HG02973 (cell line): ENCODE results near the gene LYST.

Source experiments
- ATAC-seq: cut with Tn5 transposase; IDR thresholded peaks from one replicate; pipeline ENCODE4 v1.9.1; 2021; ENCODE audit warnings: moderate library complexity; ENCODE audit not compliant: unreplicated experiment

Gene LYST

DNA sequence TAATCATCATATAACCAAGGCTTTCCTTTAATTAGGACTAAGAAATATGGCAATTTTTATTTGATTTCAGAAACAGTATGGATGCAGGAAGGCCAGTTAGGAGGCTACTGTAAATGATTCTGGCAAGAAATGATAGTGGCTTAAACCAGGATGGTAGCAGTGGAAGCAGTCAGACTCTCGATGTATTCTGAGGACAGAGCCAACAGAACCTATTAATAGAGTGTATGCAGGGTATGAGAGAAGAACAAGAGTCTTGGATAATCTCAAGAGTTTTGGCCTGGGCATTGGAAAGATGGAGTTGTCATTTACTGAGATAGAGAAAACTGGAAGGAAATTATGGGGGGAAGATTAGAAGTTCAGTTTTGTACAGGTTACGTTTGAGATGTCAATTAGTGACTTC, 143.8 kb downstream of the LYST start:
- ATAC-seq, result no peak

DNA sequence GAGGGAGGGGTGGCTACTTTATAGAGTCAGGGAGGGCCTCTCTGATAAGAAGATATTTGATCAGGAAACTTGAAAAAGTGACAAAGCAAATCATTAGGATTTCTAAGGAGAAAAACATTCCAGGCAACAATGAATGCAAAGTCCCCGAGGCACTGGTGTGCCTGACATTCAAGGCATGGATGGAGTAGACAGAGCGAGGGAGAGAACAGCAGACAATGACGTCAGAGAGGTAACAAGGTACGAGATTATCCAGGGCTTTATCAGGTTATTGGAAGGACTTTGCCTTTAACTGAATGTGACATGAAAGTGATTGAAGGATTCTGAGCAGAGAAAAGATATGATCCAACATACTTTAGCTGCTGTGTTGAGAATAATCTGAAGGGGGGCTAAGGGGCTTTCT, 144.7 kb downstream of the LYST start:
- no peak for ATAC-seq

DNA sequence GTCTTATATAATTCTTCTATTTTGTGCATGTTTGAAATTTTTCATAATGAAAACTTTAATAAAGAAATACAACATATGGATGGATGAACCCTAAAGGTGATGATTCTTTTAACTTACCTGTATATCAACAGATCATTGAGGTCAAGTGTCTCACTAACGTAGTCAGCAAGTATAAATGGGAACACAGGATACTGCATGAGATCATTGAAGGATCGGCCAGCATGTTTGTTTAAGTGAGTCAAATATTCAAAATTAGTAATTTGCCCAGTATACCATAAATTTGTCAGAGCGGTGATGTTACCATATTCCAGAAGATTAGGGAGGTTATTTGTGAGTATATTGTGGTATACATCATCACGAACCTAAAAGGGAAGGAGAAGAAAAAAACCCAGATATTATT, 146.2 kb downstream of the LYST start:
- ATAC-seq, result no peak

GRCh38 chr1:235714205-235714897, 152.4 kb downstream of the LYST start:
- ATAC-seq, result no peak

DNA sequence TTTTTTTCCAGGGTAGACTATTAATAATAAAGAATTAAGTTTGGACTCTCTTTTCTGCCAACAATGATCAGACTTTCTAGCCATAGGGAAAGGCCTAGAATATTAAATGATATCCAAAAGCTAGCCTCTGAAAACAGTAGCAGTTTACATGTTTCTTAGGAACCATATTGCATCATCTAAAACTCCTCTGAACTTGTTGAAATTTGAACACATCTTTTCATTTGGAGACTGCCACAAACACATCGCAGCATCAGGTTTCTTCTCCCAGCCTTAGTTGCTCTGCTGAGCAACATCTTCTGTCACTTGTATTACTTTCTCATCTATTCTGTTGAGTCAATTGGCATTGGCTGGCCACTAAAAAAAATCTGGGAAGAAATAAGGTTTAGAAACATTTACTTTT, 153.9 kb downstream of the LYST start:
- no peak for ATAC-seq

DNA sequence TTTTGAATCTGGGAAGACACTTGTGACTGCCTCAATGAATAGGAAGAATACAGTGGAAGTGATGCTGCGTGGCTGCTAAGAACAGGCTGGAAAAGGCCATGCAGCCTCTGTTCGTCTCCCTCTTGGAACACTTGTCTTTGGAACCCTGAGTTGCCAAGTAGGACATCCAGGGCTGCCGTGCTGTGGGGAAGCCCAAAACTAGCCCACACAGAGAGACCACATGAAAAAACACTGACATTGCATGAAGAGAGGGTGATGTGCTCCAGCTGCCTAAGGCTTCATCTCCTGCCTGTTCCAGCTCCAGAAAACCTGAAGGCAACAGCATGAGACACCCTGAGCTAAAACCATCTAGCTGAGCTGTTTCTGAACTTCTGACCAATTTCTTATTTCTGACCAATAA, 156.0 kb downstream of the LYST start:
- no peak for ATAC-seq

DNA sequence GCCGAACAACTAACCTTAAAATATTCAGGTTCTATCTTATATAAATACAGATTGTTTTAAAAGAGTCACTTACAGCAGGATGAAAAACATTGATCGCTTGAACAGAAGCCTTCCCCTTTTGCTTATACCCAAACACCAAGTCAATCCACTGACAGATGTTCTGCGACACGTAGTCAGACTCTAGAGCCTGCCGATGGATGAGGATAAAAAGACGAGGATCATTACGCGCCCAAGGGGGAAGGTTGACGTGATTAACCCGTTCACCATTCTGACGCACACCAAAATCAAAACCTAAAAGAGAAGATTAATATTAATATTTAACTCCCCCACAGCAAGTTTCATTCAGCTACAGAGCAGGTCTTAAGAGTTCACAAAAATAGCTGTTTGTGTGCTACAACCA, 157.7 kb downstream of the LYST start:
- no peak for ATAC-seq

DNA sequence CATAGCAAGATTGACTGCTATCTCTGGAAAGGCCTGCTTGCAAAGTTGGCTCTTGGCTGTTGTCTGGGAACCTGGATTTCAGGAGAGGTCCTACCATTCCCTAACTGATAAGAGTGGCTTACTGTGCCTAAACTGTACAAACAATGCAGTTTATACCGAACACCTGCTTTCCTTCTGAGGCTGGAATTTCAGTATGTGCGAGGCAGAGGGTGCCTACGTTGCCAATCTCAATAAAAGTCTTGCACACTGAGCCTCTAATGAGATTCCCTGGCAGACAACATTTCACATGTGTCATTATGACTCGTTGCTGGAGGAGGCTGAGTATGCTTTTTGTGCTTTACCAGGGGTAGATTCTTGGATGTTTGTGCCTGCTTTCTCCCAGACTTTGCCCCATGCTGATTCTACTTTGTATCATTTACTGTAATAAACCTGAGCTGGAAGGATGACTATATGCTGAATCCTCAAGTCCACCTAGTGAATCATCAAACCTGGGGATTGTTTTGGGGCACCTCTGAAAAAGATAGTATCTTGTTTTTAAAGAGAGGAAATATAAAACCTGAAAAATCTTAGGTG, 158.2 kb downstream of the LYST start:
- ATAC-seq, result no peak

GRCh38 chr1:235703506-235703905, 163.2 kb downstream of the LYST start:
- ATAC-seq, result no peak

GRCh38 chr1:235702412-235702811, 164.3 kb downstream of the LYST start:
- ATAC-seq, result no peak

- ATAC-seq, result no peak
Observed at GRCh38 chr1:235697508-235697907, 169.2 kb downstream of the LYST start.

DNA sequence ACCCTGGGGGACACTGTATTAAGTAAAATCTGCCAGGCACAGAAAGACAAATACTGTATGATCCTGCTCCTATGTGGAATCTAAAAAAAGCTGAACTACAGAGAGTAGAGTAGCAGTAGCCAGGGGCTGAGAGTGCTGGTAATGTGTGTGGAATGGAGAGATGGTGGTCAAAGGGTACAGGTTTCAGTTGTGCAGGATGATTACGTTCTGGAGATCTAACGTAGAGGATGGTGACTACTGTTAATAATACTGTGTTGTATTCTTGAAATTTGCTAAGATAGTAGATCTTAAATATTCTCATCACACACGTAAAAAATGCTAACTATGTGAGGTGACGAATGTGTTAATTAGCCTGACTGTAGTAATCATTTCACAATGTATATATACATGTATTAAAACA, 177.3 kb downstream of the LYST start:
- ATAC-seq, result no peak

- no peak for ATAC-seq
Observed at GRCh38 chr1:235688096-235688495, 178.6 kb downstream of the LYST start.

- ATAC-seq, result no peak
Observed at GRCh38 chr1:235683653-235684052, 183.1 kb downstream of the LYST start.

- no peak for ATAC-seq
Observed at GRCh38 chr1:235682216-235682615, 184.5 kb downstream of the LYST start.

DNA sequence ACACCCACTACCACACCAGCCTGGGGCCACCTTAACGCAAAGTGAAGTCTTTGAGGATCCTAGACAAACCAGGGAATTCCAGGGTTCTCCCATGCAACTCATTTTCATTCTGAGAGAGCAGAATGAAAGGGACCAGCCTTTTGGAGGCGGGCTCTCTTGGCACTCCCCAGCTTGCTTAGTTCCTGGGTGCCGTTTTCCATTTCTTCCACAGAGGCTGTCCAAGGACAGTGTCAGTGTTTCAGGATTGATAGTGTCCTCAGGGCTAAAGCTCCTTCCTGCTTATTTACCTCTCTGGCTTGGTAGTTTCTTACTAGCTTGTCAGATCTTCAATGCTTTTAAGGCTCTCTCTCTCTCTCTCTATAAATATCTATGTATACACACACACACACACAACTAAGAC, 187.1 kb downstream of the LYST start:
- ATAC-seq, result no peak

GRCh38 chr1:235679005-235679404, 187.7 kb downstream of the LYST start:
- ATAC-seq, result no peak

- ATAC-seq, result no peak
Observed at GRCh38 chr1:235675152-235675890, 191.4 kb downstream of the LYST start.

DNA sequence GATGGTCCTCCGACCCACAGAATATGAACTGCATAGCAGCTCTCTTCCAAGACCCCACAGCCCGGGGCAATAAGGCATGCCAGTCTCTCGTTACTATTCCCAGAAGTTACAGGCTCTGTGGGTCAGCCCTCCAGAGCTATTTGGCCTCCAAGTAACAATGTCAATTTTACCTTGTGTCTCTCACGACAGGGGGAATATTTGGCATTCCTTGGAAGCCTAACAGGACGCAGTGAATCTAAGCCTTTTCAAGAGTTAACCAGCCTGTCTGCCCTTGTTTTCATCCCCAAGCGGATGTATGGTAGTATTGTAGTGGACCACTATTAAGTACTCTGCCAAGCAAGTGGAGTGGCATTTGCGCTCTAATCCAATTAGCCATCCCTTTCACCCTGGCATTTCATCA, 192.7 kb downstream of the LYST start:
- ATAC-seq, result no peak

- no peak for ATAC-seq
Observed at GRCh38 chr1:235671992-235672391, 194.7 kb downstream of the LYST start.

DNA sequence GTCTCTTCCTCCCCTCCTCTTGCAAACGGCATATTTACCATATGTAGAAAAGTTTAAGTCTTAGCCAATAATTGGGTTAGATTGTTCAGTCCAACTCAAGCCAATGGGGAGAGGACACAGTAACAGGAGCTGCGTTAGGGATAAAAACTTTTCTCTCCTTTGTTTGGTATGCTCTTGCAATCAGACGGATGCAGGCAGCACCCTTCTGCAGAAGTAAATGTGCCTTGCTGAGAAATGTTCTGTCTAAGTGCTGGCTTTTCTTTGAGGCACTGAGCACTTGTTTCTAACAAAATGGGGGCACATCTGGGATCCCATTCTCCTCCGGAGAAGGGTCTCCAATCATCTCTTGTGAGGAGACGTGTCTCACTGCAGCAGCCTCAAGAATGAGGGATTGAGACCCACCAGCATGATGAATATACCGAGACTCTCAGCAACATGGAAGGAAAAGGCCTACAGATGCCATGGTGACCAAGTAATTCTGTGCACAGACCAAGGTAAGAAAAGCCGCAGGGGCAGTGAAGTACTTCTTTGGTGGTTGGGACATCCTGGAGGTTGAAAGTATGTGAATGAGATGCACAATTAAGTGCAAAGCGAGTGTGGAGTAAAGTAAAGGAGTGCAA, 196.4 kb downstream of the LYST start:
- ATAC-seq, result no peak

GRCh38 chr1:235669277-235669676, 197.4 kb downstream of the LYST start:
- no peak for ATAC-seq
